ENCODE data around the gene FASTK.

Gene FASTK

GRCh38 chr7:151093748-151094147 lies 13.1 kb upstream of the FASTK start:
- TF ChIP-seq, protein P1, sequence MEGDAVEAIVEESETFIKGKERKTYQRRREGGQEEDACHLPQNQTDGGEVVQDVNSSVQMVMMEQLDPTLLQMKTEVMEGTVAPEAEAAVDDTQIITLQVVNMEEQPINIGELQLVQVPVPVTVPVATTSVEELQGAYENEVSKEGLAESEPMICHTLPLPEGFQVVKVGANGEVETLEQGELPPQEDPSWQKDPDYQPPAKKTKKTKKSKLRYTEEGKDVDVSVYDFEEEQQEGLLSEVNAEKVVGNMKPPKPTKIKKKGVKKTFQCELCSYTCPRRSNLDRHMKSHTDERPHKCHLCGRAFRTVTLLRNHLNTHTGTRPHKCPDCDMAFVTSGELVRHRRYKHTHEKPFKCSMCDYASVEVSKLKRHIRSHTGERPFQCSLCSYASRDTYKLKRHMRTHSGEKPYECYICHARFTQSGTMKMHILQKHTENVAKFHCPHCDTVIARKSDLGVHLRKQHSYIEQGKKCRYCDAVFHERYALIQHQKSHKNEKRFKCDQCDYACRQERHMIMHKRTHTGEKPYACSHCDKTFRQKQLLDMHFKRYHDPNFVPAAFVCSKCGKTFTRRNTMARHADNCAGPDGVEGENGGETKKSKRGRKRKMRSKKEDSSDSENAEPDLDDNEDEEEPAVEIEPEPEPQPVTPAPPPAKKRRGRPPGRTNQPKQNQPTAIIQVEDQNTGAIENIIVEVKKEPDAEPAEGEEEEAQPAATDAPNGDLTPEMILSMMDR (IDR thresholded peaks at IDR 0.05; ENCODE audit: low read depth, low read length): no peak
- no peak overlapping the region for H3K4me3 ChIP-seq (ENCODE audit: low read depth, low read length)

GRCh38 chr7:151091988-151092387 lies 11.4 kb upstream of the FASTK start:
- H3K4me3 ChIP-seq (ENCODE audit: low read depth, low read length): no peak overlapping the region
- TF ChIP-seq, protein P1 (IDR thresholded peaks at IDR 0.05; ENCODE audit: low read depth, low read length): no peak

DNA sequence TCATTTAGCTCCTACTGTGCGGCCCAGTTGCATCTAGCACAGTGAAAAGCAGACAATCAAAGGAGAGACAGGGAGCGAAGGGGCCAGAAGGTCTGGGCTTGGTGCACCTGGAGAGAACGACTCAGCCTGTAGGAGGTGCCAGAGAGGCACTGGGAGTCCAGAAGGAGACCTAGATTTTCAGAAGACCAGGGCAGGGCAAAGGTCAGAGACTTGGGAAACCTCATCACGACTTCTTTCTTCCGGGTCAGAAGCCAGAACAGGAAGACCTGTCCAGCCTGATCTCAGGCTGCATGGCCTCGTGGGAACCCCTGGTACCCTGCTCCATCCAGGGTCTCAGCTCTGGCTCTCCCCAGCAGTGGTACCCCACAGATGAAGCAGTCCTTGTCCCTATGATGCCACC lies 10.8 kb upstream of the FASTK start:
- H3K4me3 ChIP-seq (ENCODE audit: low read depth, low read length): no peak overlapping the region
- TF ChIP-seq, protein P1 (IDR thresholded peaks at IDR 0.05; ENCODE audit: low read depth, low read length): peak; percentile 51

- no peak overlapping the region for H3K4me3 ChIP-seq (ENCODE audit: low read depth, low read length)
- TF ChIP-seq, protein P1 (IDR thresholded peaks at IDR 0.05; ENCODE audit: low read depth, low read length): no peak
Measured at GRCh38 chr7:151091003-151091402, 10.4 kb upstream of the FASTK start.

- peak overlapping the region; percentile 87 for H3K4me3 ChIP-seq (ENCODE audit: low read depth, low read length)
- TF ChIP-seq, protein P1 (IDR thresholded peaks at IDR 0.05; ENCODE audit: low read depth, low read length): no peak
Measured at GRCh38 chr7:151089893-151090730, 9.5 kb upstream of the FASTK start.

DNA sequence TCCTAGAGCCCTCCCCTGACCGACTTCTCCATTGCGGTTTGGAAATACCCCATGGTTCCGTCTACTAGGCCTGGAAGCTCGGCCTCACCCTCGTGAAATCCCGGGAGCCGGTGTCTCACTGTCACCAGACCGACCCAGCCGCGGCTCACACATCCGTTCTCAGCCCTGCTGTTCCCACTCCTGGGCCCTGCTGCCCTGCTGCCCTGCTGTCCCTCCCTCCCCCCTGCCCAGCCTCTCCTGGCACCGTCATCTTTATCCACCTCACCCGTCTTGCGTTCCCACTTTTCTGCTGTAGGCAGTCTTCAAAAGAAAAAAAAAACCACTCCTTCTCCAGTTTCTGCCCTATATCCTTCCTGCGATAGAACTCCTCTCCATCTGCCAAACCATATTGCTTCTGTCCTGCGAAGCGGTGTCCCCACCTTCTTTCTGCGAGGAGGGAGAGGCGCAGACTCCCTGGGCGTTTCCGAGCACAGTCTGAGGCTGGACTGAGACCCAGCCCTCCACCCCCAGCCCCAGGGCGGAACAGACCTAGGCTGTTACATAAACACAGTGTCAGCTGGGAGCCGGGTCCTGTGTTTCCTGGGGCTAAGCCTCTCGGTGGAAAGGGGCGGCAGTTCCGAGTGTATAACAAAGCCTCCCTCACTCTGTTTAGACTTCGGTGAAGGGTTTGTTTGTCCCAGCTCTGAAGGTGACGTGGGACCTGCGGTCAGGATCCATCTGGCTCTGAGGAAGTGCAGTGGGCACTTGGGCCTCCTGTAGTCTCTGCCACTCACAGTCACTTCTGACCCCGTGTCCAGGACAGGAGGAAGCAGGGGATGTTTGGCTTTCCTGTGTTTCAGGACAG lies 8.5 kb upstream of the FASTK start:
- TF ChIP-seq, protein P1 (IDR thresholded peaks at IDR 0.05; ENCODE audit: low read depth, low read length): no peak
- peak overlapping the region; percentile 87 for H3K4me3 ChIP-seq (ENCODE audit: low read depth, low read length)

Measured in WI38 (cell line).